NCI-H69 (cell line): ENCODE data around the gene PRKG1.
"Not testable (repeated sequence)": the region's sequence is repeated elsewhere in the genome, so short reads cannot be mapped to it uniquely, and the experiment has no call there.

Experiments used
- DNase-seq: peaks from one replicate; lab custom pipeline; 2025; lab: John Stamatoyannopoulos, UW

PRKG1 gene

DNA sequence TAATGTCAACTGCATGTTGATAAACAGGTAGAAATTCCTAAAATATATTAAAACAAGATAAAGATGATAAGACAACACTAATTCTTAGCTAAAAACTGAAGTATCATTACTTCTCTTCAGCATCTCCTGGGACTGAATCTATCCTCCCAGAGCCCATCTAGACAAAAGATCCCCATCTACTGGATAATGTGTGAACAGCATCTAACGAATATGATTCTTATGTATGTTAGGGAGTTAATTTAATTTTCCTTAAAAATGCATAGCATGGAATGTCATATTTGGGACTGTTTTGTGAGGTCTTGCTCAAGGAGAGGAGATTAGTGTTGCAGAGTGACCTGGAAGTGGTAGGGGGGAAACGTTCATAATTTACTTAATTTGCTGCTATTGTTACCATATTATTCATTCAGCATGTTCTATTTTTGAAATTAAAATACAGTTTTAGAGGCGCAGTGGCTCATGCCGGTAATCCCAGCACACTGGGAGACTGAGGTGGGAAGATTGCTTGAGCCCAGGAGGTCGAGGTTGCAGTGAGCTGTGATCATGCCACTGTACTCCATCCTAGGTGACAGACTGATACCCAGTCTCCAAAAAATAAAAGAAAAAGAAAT, 930.2 kb downstream of the PRKG1 start:
- peak; percentile 72 for DNase-seq

DNA sequence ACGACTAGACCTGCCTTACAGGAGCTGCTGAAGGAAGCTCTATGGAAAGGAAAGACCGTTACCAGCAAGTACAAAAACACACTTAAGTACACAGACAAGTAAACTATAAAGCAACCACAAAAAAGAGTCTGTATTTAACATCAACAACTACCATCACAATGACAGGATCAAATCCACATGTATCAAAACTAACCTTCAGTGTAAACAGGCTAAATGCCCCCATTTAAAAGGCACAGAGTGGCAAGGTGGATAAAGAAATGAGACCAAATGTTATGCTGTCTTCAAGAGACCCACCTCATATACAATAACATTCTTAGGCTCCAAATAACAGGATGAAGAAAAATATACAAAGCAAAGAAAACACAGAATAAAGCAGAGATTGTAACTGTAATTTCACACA, 932.8 kb downstream of the PRKG1 start:
- no peak for DNase-seq

DNA sequence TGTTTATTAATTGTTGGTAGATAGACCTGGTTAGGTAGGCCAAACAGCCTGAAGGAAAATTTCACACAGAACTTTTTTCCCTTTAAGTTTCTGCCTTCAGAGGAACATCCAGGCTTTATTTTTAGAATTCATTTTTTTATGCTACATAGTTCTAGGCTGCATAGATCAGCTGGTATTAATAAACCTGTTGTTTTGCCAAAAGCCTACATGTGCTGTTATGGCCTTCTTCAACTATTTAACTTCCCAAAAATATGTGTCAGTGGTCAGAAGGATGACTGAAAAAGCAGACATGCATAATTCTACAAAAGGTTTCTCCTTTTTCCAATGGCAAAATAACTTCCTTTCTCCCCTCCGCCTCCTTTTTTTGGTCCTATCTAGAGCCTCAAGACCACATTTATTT, 936.8 kb downstream of the PRKG1 start:
- no peak for DNase-seq

DNA sequence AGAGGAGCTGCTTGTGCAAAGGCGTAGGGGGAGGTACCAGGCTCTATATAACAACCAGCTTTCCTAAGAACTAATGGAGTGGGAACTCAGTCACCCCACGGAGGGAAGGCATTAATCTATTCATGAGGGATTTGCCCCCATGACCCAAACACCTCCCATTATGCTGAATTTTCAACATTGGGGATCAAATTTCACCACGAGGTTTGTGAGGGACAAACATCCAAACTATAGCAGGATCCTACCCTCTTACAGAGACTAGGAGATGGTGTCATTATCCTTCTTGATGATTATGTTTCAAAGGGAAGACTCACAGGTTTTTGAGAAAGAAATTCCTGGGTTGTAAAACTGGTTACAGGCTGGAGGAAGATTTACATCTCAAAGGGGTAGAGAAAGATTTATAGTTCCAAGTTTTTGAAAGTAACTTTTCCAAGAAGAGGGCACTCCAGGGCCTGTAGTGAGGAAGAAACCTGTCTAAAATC, 944.8 kb downstream of the PRKG1 start:
- DNase-seq: peak; percentile 64

DNA sequence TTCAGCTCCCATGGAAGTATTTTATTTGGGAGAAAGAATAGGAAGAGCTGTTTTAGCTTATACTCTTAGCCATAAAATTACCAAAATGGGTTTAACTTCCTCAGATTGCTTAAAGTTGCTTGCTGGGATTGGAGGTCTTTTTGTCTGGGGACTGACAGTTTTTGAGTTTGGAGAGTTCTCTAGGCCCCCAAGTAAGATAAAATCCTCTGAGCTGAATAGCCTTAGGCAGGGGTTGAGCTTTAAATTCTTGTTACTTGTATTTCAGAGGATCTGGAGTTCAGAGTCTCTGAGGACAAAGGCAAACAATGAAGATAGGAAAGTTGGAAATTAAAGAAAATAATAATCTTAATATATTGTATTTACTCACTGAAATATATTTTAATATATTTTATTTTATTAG, 945.4 kb downstream of the PRKG1 start:
- no peak for DNase-seq

DNA sequence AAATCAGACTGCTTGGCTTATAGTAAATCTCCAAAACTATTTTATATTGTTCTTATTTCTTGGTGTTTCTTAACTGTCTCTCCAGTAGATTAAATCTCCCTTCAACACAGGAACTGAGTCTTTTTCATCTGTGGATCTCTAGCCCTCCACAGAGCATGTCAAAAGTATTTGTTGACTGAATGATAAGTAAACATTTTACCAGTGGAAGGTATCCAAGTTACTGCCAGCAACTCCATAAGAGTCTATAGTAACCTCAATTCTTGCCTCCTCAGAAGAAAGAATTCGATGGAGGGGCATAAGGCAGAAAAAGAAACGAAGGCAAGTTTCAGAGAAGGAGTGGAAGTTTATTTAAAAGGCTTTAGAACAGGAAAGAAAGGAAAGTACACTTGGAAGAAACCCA, 945.9 kb downstream of the PRKG1 start:
- peak; percentile 9 for DNase-seq

DNA sequence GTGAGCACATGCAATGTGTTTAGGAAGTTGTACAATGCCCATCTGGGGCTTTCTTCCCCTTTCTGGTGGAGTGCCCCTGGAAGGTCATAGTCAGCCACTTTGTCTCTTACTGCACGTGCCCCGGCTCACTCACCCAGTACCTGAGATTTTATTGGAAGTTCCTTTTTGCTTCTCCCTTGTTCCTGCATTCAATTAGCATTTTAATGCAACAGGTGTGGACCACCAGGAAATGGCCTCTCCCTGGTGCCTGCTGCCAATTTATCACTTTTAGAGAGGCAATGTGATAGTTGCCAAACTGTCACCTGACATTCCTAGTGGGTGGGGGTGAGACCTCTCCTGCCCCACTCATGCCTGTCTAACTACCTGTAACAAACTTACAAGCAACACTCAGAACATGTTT, 946.4 kb downstream of the PRKG1 start:
- peak; percentile 54 for DNase-seq

DNA sequence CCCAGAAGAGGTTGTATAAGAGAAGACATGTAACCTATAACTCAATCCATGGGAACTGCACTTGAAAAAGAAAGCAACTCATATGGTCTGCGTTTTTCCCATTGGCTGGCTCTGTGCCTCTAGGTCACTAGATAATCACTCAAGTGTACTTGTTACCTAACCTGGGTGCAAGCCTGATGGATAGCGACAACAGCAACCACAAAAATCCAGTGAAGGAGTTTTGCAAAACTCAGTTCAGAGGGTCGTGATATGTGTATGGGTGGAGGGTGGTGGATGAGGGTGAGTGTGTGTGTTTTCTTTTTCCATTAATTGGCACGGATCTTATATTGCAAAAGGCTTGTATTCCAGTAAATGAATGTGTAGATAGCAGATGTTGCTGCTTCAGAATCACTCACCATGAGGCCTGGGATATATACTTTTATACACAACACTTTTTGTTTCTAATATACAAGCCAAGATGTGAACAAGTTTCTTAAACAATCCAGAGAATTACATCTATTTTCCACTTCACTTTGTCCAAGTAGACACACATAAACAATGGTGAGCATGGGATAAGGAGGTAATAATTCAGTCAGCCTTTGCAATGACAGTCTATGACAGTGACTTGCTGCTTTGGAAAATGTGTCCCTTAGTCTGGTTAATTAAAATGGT, 952.9 kb downstream of the PRKG1 start:
- no peak for DNase-seq

DNA sequence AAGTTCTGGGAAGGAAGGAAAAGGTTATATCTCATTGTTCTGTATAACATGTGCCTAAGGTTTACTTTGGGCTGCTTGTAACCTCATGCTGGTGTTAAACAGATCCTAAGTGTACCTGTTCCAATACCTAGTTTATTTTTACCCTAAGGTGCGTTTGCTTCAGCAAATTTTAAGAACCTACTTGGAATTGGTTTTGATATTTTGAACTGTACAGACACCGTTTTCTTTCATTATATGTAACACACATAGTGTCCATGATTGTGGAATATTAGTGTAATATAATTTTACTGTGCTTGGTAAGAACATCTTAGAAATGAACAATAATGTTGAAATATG, 954.2 kb downstream of the PRKG1 start:
- DNase-seq: no peak

DNA sequence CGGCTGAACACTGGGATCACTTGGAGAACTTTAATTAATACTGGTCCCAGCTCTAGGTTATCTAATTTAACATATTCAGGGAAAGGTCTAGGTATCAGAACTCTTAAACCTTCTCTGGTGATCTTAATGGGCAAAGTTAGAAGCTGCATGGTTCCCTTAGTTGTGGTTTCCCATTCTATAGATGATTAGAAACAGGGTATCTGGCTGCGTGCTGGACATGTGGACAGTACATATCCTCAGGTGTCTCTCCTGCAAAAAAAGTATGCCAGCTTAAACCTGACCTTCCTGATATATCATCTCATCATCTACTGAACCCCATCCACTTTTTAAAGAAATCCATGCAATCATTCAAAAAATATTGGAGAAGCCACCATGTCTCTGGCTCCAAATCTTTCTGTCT, 955.3 kb downstream of the PRKG1 start:
- DNase-seq: no peak

DNA sequence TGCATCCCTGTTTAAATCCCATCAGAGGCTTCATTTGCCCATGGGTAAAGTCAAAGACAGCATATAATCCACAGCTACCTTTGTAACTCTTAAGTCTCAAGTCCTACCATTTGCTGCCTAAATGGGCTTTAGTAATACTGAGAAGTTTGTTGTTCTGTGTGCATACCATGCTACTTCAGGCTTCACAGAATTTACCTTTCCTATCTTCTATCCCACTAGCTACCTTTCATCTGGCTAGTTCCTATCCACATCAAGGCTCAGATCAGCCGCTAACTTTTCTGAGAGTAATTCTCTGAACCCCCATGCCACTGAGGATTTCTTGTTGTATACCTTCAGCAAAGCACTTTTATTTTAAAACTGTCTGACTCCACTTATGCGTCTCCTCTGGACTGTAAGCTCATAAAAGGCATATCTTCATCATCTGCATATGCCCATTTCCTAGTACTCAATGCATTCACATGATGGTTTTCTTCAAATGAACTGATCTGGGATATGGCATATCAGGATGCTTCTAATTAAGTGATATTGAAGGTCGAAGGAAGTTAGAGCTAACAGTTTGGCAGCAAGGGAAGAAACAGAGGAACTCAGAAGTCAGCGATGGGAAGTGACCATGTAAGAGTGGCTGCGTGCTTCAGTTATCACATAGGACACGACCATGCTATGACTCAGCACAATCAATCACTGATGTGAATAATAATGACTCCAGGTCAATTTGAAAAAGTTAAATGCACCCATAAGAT, 955.9 kb downstream of the PRKG1 start:
- no peak for DNase-seq

DNA sequence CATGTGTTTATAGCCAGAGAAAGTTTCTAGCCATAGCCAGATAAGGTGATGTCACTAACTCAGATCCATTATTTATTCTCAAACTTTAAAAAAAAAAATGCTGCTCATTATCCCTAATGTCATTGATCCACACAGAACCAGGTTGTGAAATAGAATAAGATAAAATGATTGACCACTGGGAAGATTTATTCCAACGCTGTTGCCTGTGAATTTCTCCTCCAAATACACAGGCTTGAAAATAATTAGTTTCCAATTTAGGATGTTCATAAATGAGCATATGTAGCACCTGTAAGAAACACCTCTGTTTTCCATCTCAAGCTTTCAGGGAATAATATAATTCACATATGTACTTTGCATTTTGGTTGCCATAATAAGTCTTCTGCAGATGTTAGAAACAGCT, 956.7 kb downstream of the PRKG1 start:
- DNase-seq: no peak

DNA sequence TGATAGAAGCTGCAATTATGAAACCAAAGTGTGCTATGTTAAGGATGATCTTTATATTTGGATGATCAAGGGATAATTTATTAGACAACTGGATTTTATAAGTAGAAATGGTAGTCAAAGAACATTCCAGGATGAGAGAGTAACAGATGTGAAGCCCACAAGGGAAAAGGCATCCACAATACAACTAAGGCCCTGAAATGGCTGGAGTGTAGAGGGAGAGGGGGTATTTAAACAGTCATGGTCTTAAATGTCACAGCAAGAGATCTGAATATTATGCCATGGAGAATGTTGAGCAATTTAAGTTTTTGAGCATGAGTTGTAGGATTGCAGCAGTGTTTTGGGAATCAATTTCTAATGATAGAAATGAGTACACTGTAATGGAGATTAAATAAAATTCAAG, 957.5 kb downstream of the PRKG1 start:
- DNase-seq: peak; percentile 4

DNA sequence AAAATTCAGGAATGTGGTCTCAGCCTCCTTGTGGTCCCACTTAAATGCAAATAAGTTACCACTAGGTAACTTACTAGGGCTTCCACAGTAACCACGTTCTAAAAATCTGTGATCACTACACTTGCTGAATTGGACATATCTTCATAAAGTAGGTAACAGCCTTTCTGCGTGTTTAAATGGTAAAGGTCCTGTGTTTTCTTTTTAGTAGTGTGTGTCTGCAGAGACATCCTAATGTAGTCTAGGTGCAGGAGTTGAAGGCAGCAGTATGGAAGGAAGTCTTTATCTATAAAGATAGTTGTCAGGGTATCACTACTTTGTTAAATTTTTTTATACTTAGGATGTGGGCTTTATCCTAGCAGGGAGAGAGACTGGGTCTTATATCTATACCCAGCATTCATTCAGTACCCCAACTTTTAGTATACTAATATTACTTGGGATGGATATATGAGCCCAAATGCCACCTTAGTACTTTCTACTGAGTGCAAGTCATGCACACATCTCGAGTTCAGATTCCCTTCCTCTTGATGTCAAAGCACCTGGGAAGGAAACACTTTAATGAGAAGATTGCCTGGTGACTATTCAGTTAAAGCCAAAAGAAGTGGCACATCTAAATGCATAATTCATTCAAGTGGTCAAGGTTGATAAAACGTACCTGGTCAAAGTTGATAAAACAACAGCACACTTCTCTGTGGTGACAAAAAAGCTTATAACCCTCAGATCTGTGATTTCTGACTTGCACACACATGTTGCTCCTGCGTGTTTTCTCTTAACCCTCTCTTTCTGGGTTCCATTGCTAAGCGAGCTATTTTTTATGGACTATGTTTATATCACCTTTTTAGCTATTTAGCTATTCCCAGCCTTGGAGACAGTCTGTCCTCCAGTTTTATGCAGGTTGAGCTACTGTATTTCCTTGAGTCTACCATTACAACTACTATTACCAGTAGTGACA, 958.7 kb downstream of the PRKG1 start:
- DNase-seq: no peak

DNA sequence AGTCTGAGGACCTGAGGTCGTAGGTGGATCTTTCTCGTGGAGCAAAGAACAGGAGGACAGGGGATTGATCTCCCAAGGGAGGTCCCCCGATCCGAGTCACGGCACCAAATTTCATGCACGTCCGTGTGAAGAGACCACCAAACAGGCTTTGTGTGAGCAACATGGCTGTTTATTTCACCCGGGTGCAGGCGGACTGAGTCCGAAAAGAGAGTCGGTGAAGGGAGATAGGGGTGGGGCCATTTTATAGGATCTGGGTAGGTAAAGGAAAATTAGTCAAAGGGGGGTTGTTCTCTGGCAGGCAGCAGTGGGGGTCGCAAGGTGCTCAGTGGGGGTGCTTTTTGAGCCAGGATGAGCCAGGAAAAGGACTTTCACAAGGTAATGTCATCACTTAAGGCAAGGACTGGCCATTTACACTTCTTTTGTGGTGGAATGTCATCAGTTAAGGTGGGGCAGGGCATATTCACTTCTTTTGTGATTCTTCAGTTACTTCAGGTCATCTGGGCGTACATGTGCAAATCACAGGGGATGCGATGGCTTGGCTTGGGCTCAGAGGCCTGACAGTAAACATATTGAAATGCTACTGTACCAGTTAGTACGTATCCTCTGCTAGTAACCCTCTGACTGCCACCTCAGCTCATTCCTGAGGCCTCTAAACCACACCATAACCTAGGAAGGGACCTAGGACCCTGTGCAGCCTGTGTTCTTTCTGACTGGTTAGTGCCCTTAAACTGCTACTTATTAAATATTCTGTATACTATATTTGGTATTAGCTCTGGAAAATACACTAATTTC, 964.9 kb downstream of the PRKG1 start:
- not testable (repeated sequence) for DNase-seq

DNA sequence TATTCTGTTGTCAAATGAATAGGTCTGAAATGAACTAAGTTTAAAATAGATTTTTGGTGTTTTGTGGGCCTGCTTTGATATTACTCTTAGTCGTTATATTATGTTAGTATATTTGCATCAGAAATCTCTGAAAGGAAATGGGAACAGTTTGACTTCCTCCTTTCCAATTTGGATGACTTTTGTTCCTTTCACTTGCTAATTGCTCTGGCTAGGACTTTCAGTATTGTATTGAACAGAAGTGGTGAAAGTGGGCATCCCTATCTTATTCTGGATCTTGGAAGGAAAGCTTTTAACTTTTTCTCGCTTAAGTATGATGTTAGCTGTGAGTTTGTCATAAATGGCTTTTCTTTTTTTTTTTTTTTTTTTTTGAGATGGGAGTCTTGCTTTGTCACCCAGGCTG, 966.2 kb downstream of the PRKG1 start:
- DNase-seq: no peak

DNA sequence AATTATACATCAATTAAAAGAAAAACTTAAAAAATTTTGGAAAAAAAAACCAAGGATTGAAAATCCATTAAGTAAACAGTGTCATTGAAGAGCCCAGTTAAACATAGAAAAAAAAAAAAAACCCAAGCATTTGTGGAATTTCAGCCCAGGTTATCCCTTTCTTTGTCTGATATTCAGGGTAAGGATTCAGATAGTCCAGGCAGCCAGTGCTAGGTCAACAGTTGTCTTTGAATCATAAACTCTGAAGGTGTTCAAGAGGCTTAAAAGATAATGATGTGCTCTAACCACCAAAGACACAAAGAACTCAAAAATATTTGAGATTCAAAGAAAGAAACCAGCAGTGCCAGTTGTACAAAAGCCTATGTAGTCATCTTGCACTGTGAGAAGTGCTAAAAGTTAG, 969.5 kb downstream of the PRKG1 start:
- no peak for DNase-seq

DNA sequence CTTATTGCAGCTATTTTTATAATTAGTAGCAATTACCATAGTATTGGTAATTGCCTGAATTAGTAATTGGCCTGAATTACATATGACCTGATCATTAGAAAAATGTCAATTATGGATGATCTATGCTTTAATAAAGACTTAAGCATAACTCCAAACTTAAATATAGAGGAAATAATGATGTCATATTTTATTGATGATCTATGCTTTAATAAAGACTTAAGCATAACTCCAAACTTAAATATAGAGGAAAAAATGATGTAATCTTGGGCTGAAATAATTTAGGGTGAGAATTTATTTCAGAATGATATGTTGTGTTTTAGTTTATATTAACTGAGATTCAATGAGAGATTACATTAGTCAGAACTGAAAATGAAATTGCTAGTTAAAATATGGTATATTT, 973.8 kb downstream of the PRKG1 start:
- no peak for DNase-seq

DNA sequence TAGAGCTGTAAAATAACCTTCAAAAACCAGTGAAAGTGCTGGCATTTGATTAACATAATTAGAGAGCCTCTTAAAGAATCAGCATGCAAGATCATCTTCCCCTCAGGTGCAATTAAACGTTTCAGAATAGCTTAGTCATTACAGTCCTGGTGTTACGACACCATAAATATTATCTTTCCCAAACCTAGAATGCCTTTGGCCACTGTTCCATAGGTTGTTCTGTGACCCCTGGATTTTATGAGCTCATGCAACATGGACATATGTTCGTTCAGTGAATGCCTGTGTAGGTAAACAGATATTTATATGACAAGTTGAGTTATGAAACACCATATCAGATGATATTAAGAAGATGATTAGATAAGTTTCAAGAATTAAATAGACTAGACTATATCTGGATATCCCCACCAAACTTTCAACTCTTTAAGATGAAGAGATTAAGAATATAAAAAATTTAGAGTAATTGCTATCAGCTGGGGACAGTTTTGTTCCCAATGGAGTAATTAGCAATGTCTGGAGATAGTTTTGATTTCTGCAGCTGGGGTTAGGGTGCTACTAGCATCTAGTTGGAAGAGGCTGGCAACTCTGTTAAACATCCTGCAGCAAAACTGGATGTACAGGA, 976.3 kb downstream of the PRKG1 start:
- DNase-seq: peak; percentile 76

DNA sequence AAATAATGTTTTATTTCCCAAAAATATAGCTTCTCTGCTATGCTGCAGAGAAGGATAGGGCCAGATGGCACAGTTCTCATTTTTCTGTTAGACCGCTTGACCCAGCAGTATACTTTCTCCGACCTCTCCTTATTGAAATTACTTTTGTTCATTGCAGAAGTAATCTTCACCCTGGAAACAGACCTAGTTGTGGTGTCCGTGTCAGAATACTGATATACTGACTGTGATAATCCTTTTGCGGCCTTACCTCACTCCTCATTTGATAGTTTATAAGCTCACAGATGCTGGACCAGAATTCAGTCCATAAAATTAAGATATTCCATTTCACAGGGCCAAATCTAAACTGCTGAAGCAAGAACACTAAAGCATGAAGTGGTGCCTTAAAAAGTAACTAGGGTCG, 979.2 kb downstream of the PRKG1 start:
- peak; percentile 41 for DNase-seq

DNA sequence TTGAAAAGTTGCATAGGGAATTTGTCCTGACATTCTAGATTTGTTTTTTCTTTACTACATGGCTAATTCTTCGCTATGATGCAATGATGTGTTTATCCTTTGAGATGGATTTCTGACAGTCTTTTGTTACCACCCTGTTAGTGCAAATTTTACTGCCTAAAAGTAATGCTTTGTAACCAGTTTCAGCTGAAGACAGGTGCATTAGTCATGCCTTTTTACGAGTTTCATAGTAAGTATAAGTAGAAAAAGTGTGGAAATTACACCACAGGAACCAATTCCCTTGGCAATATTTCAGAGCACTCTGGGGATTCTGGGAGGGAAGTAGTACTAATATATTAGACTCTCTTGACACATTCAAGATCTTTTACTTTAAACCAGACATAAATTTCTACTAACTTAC, 982.0 kb downstream of the PRKG1 start:
- DNase-seq: peak; percentile 6
